Panc1 (cell line): ENCODE results near the gene ZCCHC7.

ENCODE experiments used
- POLR2AphosphoS5 ChIP-seq: IDR thresholded peaks from 2 replicates; pipeline ENCODE4 v1.6.1; 2012; ENCODE audit warnings: mild to moderate bottlenecking, low read depth, low read length, moderate library complexity
- TF ChIP-seq, protein P1 (sequence below), 2 experiments: IDR thresholded peaks; 2 replicates each; pipeline ENCODE4 v1.6.1; 2011 to 2012; ENCODE audit warnings: low read depth in 2 of 2, control low read depth in 1 of 2, low read length in 1 of 2, mild to moderate bottlenecking in 1 of 2, moderate library complexity in 1 of 2; ENCODE audit not compliant: insufficient read depth in 1 of 2
- TF ChIP-seq, protein P2 (sequence below): fragments of 450-650 bp; IDR thresholded peaks from 2 replicates; pipeline ENCODE4 v1.5.1; 2017; ENCODE audit warnings: mild to moderate bottlenecking

DNA sequence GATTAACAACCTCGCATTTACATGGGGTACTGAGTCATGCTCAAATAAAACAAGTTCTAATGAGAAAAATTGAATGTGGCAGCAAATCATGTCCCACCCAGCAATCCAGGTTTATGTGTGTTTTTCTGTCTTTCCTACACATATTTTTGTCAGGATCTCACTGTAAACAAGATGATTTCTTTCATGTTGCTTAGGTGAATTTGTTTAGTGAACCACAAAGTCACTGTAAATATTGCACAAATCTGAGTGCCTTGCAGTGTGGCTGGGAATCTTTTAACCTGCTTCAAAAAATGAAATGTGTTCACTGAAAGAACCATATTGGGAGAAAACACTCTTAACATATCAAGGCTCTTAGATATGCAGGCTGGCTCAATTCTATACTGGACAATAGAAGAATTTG is 23.1 kb upstream of the ZCCHC7 start:
- TF ChIP-seq, protein P1, sequence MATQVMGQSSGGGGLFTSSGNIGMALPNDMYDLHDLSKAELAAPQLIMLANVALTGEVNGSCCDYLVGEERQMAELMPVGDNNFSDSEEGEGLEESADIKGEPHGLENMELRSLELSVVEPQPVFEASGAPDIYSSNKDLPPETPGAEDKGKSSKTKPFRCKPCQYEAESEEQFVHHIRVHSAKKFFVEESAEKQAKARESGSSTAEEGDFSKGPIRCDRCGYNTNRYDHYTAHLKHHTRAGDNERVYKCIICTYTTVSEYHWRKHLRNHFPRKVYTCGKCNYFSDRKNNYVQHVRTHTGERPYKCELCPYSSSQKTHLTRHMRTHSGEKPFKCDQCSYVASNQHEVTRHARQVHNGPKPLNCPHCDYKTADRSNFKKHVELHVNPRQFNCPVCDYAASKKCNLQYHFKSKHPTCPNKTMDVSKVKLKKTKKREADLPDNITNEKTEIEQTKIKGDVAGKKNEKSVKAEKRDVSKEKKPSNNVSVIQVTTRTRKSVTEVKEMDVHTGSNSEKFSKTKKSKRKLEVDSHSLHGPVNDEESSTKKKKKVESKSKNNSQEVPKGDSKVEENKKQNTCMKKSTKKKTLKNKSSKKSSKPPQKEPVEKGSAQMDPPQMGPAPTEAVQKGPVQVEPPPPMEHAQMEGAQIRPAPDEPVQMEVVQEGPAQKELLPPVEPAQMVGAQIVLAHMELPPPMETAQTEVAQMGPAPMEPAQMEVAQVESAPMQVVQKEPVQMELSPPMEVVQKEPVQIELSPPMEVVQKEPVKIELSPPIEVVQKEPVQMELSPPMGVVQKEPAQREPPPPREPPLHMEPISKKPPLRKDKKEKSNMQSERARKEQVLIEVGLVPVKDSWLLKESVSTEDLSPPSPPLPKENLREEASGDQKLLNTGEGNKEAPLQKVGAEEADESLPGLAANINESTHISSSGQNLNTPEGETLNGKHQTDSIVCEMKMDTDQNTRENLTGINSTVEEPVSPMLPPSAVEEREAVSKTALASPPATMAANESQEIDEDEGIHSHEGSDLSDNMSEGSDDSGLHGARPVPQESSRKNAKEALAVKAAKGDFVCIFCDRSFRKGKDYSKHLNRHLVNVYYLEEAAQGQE (IDR thresholded peaks at IDR 0.05; ENCODE audit: insufficient read depth in 1 of 2, low read depth in 2 of 2, low read length in 1 of 2): no peak
- TF ChIP-seq, protein P2, sequence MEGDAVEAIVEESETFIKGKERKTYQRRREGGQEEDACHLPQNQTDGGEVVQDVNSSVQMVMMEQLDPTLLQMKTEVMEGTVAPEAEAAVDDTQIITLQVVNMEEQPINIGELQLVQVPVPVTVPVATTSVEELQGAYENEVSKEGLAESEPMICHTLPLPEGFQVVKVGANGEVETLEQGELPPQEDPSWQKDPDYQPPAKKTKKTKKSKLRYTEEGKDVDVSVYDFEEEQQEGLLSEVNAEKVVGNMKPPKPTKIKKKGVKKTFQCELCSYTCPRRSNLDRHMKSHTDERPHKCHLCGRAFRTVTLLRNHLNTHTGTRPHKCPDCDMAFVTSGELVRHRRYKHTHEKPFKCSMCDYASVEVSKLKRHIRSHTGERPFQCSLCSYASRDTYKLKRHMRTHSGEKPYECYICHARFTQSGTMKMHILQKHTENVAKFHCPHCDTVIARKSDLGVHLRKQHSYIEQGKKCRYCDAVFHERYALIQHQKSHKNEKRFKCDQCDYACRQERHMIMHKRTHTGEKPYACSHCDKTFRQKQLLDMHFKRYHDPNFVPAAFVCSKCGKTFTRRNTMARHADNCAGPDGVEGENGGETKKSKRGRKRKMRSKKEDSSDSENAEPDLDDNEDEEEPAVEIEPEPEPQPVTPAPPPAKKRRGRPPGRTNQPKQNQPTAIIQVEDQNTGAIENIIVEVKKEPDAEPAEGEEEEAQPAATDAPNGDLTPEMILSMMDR: no peak
- TF ChIP-seq POLR2AphosphoS5: no peak
